Measurements from ENCODE around the gene NRIP2. TPM values are rescaled to one million over a fixed set of nuclear protein-coding genes. Genes with fewer than 3 reads are reported as not detected.

Gene NRIP2
- total and polyA plus RNA-seq, 4 experiments from 2014 or later: 0.29 to 2.0 TPM; not detected in 2

DNA sequence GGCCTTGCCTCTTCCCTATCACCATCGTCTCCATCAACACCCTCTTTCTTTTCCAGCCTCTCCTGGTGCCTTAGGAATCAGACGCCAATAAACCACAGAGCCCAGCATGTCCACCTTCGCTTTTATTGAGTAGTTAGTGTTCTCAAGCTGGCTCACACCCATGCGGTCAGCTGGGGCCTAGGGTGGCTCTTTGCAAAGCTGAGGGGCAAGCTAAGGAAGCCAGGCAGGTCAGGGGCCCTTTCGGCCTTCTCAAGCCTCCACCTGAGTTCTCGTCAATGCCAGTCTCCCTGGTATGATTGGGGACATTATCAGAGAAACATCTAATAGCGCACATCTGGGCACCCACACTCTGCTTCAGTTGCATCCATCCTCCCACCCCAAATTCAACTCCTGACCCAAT lies 22.7 kb upstream of the NRIP2 start:
- intact Hi-C loops (cut with micrococcal nuclease): no loop called here
- no peaks in the 10 kb centered on the region for H3K36me3 ChIP-seq (ENCODE audit: insufficient read depth, low read length)
- no peaks in the 10 kb centered on the region for H3K9me3 Mint-ChIP-seq
- H3K4me1 Mint-ChIP-seq: peaks cover 0 to 1% (median 0%) of the 10 kb centered on the region in 4 donors
- no peak overlapping the region for H3K27ac Mint-ChIP-seq
- no peaks in the 10 kb centered on the region for H3K4me1 ChIP-seq (ENCODE audit: insufficient read depth, low read length)
- H3K27me3 ChIP-seq (ENCODE audit: insufficient read depth, low read length): no peaks in the 10 kb centered on the region
- DNase-seq: no peak
- H3K4me3 ChIP-seq (ENCODE audit: low read length in 2 of 2): no peak overlapping the region
- POLR2A ChIA-PET (ENCODE audit: partially characterized antibody): interaction anchor here (1.2 kb wide), 1 partner anchor 20 kb away, joined by 4 read pairs; the partner anchor contains the start of genes FOXM1 and RHNO1
- H3K4me3 Mint-ChIP-seq: no peak overlapping the region
- CTCF ChIA-PET (ENCODE audit: partially characterized antibody): interaction anchor here (1.1 kb wide), 1 partner anchor 28 kb away, joined by 3 read pairs; no protein-coding TSS in a partner anchor
- H3K27ac ChIP-seq (ENCODE audit: low read depth, low read length): no peak overlapping the region
- H3K27me3 Mint-ChIP-seq: no peaks in the 10 kb centered on the region
- H3K9me3 ChIP-seq (ENCODE audit: control insufficient read depth in 1 of 2, low read length in 2 of 2): no peaks in the 10 kb centered on the region
- peaks cover 10 to 12% of the 10 kb centered on the region in 2 donors for H3K36me3 Mint-ChIP-seq

DNA sequence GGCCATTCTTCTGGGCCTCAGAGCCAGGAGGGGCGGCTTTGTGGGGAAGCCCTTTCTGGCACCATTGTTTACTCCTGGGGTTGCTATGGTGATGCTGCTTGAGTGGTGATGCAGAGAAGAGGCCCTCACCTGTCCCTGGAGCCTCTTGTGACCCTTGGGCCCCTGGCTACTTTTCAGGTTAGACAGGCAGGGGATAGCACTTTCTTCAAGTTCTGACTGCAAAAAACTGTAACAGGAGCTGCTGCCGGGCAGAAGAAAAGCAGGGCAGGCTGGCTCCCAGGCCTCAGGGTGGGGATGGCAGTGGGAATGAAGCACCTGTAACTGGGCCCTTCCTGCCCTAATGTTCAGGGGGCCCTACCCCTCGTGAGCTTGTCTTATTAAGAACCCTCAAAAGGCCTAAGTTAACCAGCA lies 22.2 kb upstream of the NRIP2 start, which contains the start of gene TEX52:
Gene TEX52, minus strand, starts transcription at position 19 of the 411 bp plus-strand sequence. Its CDS starts 13 bp downstream, at position 6.
- H3K36me3 ChIP-seq (ENCODE audit: insufficient read depth, low read length): no peaks in the 10 kb centered on the region
- H3K27me3 ChIP-seq (ENCODE audit: insufficient read depth, low read length): no peaks in the 10 kb centered on the region
- Mint-ChIP-seq H3K4me3 (no peak within 1 kb of the TSS), H3K36me3 (peaks cover 10 to 12% of the 10 kb centered on the region in 2 donors), H3K27ac (peak within 1 kb of the TSS in 1 of 7 donors; percentile 81), H3K9me3 (no peaks in the 10 kb centered on the region), H3K4me1 (peaks cover 0 to 2% (median 0%) of the 10 kb centered on the region in 4 donors), H3K27me3 (no peaks in the 10 kb centered on the region)
- no peak for DNase-seq
- ChIA-PET POLR2A (ENCODE audit: partially characterized antibody) (no interaction called here), CTCF (ENCODE audit: partially characterized antibody) (interaction anchor here (1.1 kb wide), 1 partner anchor 28 kb away, joined by 3 read pairs; no protein-coding TSS in a partner anchor)
- no peaks in the 10 kb centered on the region for H3K4me1 ChIP-seq (ENCODE audit: insufficient read depth, low read length)
- H3K27ac ChIP-seq (ENCODE audit: low read depth, low read length): no peak within 1 kb of the TSS
- intact Hi-C loops (cut with micrococcal nuclease): no loop called here
- H3K9me3 ChIP-seq (ENCODE audit: control insufficient read depth in 1 of 2, low read length in 2 of 2): no peaks in the 10 kb centered on the region
- no peak within 1 kb of the TSS for H3K4me3 ChIP-seq (ENCODE audit: low read length in 2 of 2)

DNA sequence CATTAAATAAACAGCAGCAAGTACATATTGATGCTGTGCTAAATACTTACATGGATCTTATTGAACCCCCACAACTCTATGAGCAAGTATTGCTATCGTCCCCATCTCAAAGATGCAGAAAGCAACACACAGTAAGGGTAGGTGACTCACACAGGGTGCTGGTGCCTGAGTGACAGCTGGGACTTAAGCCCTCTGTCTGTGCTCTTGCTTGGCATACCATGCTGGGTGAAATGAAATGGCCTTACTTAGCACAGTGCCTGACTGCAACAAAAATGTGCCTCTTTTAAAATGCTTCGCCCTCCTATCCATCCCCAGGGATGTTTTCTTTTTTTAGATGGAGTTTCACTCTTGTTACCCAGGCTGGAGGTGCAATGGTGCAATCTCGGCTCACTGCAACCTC lies 21.2 kb upstream of the NRIP2 start:
- Mint-ChIP-seq H3K9me3 (no peaks in the 10 kb centered on the region), H3K4me3 (no peak overlapping the region), H3K4me1 (peaks cover 0 to 4% (median 0%) of the 10 kb centered on the region in 4 donors), H3K27me3 (no peaks in the 10 kb centered on the region), H3K27ac (peak overlapping the region in 1 of 7 donors; percentile 81), H3K36me3 (peaks cover 10 to 12% of the 10 kb centered on the region in 2 donors)
- H3K27ac ChIP-seq (ENCODE audit: low read depth, low read length): no peak overlapping the region
- H3K27me3 ChIP-seq (ENCODE audit: insufficient read depth, low read length): no peaks in the 10 kb centered on the region
- no peaks in the 10 kb centered on the region for H3K36me3 ChIP-seq (ENCODE audit: insufficient read depth, low read length)
- H3K4me1 ChIP-seq (ENCODE audit: insufficient read depth, low read length): no peaks in the 10 kb centered on the region
- CTCF ChIA-PET (ENCODE audit: partially characterized antibody): no interaction called here
- POLR2A ChIA-PET (ENCODE audit: partially characterized antibody): no interaction called here
- DNase-seq: no peak
- intact Hi-C loops (cut with micrococcal nuclease): no loop called here
- H3K4me3 ChIP-seq (ENCODE audit: low read length in 2 of 2): no peak overlapping the region
- no peaks in the 10 kb centered on the region for H3K9me3 ChIP-seq (ENCODE audit: control insufficient read depth in 1 of 2, low read length in 2 of 2)

DNA sequence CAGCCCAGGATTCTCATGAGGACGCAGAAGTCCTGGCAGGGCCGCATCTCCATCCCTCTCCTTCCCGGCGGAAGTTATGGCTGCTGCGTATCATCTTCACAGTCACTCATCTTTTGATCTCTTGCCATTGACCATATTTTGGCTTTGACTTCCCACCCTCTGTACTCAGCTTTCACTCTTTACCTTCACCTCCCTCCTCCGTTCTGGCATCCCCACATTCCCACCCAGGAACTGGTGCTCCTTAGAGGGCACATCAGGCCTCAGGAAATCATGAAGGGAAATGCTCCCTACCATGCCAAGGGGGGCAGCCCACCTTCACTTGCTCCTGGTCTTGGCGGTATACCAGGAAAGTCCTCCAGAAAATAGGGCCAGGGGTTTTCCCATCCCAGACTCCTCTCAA lies 20.7 kb upstream of the NRIP2 start:
- peaks cover 0 to 4% (median 0%) of the 10 kb centered on the region in 4 donors for H3K4me1 Mint-ChIP-seq
- POLR2A ChIA-PET (ENCODE audit: partially characterized antibody): no interaction called here
- no peaks in the 10 kb centered on the region for H3K27me3 Mint-ChIP-seq
- H3K4me3 Mint-ChIP-seq: no peak overlapping the region
- DNase-seq: no peak
- Histone ChIP-seq H3K27ac (ENCODE audit: low read depth, low read length) (no peak overlapping the region), H3K36me3 (ENCODE audit: insufficient read depth, low read length) (no peaks in the 10 kb centered on the region), H3K9me3 (ENCODE audit: control insufficient read depth in 1 of 2, low read length in 2 of 2) (no peaks in the 10 kb centered on the region), H3K4me3 (ENCODE audit: low read length in 2 of 2) (no peak overlapping the region), H3K27me3 (ENCODE audit: insufficient read depth, low read length) (no peaks in the 10 kb centered on the region), H3K4me1 (ENCODE audit: insufficient read depth, low read length) (no peaks in the 10 kb centered on the region)
- peak overlapping the region in 4 of 7 donors; percentile 0 to 57 (median 46) for H3K27ac Mint-ChIP-seq
- H3K9me3 Mint-ChIP-seq: no peaks in the 10 kb centered on the region
- H3K36me3 Mint-ChIP-seq: peaks cover 10 to 12% of the 10 kb centered on the region in 2 donors
- CTCF ChIA-PET (ENCODE audit: partially characterized antibody): no interaction called here
- intact Hi-C loops (cut with micrococcal nuclease): no loop called here

DNA sequence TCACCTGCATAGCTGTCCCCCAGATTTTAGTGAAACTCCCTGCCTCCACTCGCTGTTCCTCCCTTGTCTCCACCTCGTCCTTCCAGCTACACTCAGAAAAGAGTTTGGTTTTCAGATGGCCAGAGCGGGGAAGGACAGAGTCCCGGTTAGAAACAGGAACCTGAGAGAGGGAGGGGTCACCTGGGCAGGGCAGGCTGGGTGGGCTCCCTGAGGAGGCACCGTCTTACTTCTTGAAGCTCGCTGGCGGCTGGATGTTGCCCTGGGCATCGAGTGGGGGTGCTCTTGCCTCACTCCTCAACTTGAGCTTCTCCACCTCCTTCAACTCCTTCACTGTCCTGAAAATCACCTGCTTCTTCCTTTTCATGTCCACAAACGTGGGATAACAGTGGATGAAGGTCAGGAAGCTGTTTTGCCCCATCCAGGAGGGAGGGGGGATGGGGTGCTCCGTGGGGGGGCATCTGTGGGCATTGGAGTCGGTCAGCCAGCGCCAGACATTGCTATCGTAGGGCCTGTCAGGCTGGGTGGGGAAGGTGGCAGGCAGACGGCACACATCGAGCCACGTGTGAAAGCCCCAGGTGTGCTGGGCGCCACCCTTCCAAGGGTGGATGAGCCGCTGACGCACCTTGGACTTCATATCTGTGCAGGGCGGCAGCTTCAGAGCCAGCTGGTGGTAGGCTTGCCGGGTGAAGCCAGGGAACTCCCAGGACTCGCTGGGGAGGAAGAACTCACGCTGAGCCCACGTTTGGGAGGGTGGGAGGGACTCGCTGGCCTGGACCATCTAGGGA lies 20.0 kb upstream of the NRIP2 start:
- Mint-ChIP-seq H3K27ac (no peak overlapping the region), H3K4me1 (peaks cover 0 to 4% (median 0%) of the 10 kb centered on the region in 4 donors)
- intact Hi-C loops (cut with micrococcal nuclease): no loop called here

DNA sequence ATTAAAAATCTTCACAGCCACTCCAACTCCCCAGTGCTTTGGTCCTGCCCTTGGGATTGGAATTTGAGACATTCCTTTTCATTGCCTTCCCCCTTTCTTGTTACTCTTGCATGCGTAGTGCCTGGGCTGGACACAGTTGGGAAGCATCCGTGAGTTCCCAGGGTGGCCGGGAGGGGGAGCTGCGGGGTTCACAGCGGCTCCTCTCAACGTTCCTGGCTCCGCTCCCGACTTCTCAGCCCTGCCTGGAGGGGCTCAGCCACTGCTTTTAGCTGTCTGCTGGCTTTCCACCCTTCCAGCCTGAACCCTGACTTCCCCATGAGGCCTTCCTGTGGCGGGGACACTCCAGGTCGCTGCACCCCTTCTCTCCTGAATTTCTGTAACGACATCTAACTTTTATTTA lies 18.8 kb upstream of the NRIP2 start:
- Histone ChIP-seq H3K4me3 (ENCODE audit: low read length in 2 of 2) (no peak overlapping the region), H3K27me3 (ENCODE audit: insufficient read depth, low read length) (no peaks in the 10 kb centered on the region), H3K36me3 (ENCODE audit: insufficient read depth, low read length) (peaks cover 3% of the 10 kb centered on the region), H3K9me3 (ENCODE audit: control insufficient read depth in 1 of 2, low read length in 2 of 2) (no peaks in the 10 kb centered on the region), H3K27ac (ENCODE audit: low read depth, low read length) (no peak overlapping the region), H3K4me1 (ENCODE audit: insufficient read depth, low read length) (no peaks in the 10 kb centered on the region)
- intact Hi-C loops (cut with micrococcal nuclease): no loop called here
- peak overlapping the region in 1 of 7 donors; percentile 79 for H3K27ac Mint-ChIP-seq
- no peaks in the 10 kb centered on the region for H3K27me3 Mint-ChIP-seq
- DNase-seq: peak in 3 of 5 donors; percentile 15 to 24 (median 18)
- peaks cover 0 to 6% (median 0%) of the 10 kb centered on the region in 4 donors for H3K4me1 Mint-ChIP-seq
- H3K9me3 Mint-ChIP-seq: no peaks in the 10 kb centered on the region
- ChIA-PET POLR2A (ENCODE audit: partially characterized antibody) (no interaction called here), CTCF (ENCODE audit: partially characterized antibody) (interaction anchor here (0.7 to 2.3 kb wide), 3 partner anchors 10 to 1930 kb away, joined by 3 to 8 read pairs (median 6); no protein-coding TSS in a partner anchor)
- H3K36me3 Mint-ChIP-seq: peaks cover 13 to 23% of the 10 kb centered on the region in 2 donors
- H3K4me3 Mint-ChIP-seq: no peak overlapping the region

More for the DNA sequence above, 20.0 kb upstream of the NRIP2 start:
- Mint-ChIP-seq H3K27me3 (no peaks in the 10 kb centered on the region), H3K9me3 (no peaks in the 10 kb centered on the region), H3K36me3 (peaks cover 10 to 13% of the 10 kb centered on the region in 2 donors), H3K4me3 (no peak overlapping the region)
- Histone ChIP-seq H3K36me3 (ENCODE audit: insufficient read depth, low read length) (no peaks in the 10 kb centered on the region), H3K4me3 (ENCODE audit: low read length in 2 of 2) (no peak overlapping the region), H3K9me3 (ENCODE audit: control insufficient read depth in 1 of 2, low read length in 2 of 2) (no peaks in the 10 kb centered on the region), H3K27ac (ENCODE audit: low read depth, low read length) (no peak overlapping the region), H3K27me3 (ENCODE audit: insufficient read depth, low read length) (no peaks in the 10 kb centered on the region), H3K4me1 (ENCODE audit: insufficient read depth, low read length) (no peaks in the 10 kb centered on the region)
- ChIA-PET CTCF (ENCODE audit: partially characterized antibody) (interaction anchor here (0.8 to 2.3 kb wide), 3 partner anchors 9 to 89 kb away, joined by 4 to 8 read pairs (median 6); no protein-coding TSS in a partner anchor), POLR2A (ENCODE audit: partially characterized antibody) (no interaction called here)
- no peak for DNase-seq

DNA sequence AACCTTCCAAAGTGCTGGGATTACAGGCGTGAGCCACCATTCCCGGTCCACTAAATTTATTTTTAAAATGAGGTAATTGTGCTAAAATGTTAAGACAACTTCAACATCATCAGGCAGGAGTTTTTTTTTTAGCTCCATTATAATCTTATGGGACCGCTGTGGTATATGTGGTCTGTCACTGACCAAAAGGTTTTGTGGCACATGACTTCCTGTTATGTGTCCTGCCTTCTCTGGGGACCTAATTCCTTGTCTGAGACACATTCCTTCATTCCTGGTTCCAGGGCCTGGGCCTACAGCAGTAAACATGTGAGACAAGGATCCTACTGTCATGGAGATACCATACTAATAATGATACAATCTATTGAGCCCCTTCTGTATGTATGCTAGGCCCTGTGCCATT lies 17.1 kb upstream of the NRIP2 start:
- H3K36me3 Mint-ChIP-seq: peaks cover 21 to 31% of the 10 kb centered on the region in 2 donors
- no peak overlapping the region for H3K4me3 Mint-ChIP-seq
- H3K4me3 ChIP-seq (ENCODE audit: low read length in 2 of 2): no peak overlapping the region
- H3K36me3 ChIP-seq (ENCODE audit: insufficient read depth, low read length): peaks cover 3% of the 10 kb centered on the region
- H3K4me1 Mint-ChIP-seq: peaks cover 0 to 6% (median 0%) of the 10 kb centered on the region in 4 donors
- intact Hi-C loops (cut with micrococcal nuclease): no loop called here
- DNase-seq: no peak
- H3K27me3 ChIP-seq (ENCODE audit: insufficient read depth, low read length): no peaks in the 10 kb centered on the region
- H3K27ac Mint-ChIP-seq: no peak overlapping the region
- H3K27me3 Mint-ChIP-seq: no peaks in the 10 kb centered on the region
- ChIA-PET POLR2A (ENCODE audit: partially characterized antibody) (no interaction called here), CTCF (ENCODE audit: partially characterized antibody) (interaction anchor here (0.8 to 1.7 kb wide), 3 partner anchors 18 to 92 kb away, joined by 3 to 4 read pairs (median 3); no protein-coding TSS in a partner anchor)
- no peaks in the 10 kb centered on the region for H3K4me1 ChIP-seq (ENCODE audit: insufficient read depth, low read length)
- no peaks in the 10 kb centered on the region for H3K9me3 Mint-ChIP-seq
- no peaks in the 10 kb centered on the region for H3K9me3 ChIP-seq (ENCODE audit: control insufficient read depth in 1 of 2, low read length in 2 of 2)
- H3K27ac ChIP-seq (ENCODE audit: low read depth, low read length): no peak overlapping the region

Data from CD4-positive, alpha-beta memory T cell (primary cell).